Esophagus muscularis mucosa (tissue), 4 donors: ENCODE measurements around the gene LRRC75A. TPM values are rescaled to one million over a fixed set of nuclear protein-coding genes. Genes with fewer than 3 reads are reported as not detected.

Experiments
- DNase-seq: peaks from one replicate; pipeline ENCODE4 v3.0.0-alpha.2; 2017; ENCODE audit errors: extremely low spot score
- H3K27ac ChIP-seq, 4 donors: fragments of 200-600 bp; sonication (generic); replicated peaks in 1 of 4; 1 replicate in 3 of 4; 2 replicates in 1 of 4; pipeline ENCODE4 v1.5.1; 2016 to 2019; ENCODE audit warnings: mild to moderate bottlenecking in 1 of 4
- H3K27me3 ChIP-seq, 4 donors: fragments of 200-600 bp; sonication (generic); one replicate each; pipeline versions ENCODE4 v1.5.1 to v1.6.0; 2016 to 2019
- H3K36me3 ChIP-seq, 4 donors: fragments of 200-600 bp; sonication (generic); one replicate each; pipeline ENCODE4 v1.5.1; 2016 to 2019
- H3K4me1 ChIP-seq, 4 donors: fragments of 200-600 bp; sonication (generic); one replicate each; pipeline ENCODE4 v1.5.1; 2016 to 2019
- H3K4me3 ChIP-seq, 4 donors: fragments of 200-600 bp; sonication (generic); 1 replicate in 2 of 4; 2 replicates in 2 of 4; pipeline ENCODE4 v1.5.1; 2016 to 2019; ENCODE audit warnings: mild to moderate bottlenecking in 4 of 4, moderate library complexity in 1 of 4
- H3K9me3 ChIP-seq, 4 donors: fragments of 200-600 bp; sonication (generic); 1 replicate in 3 of 4; 2 replicates in 1 of 4; pipeline ENCODE4 v1.5.1; 2016 to 2019
- CTCF ChIP-seq, 3 experiments: fragments of 200-600 bp in 2 of 3; fragments of 450-650 bp in 1 of 3; sonication (generic) in 2 of 3; IDR thresholded peaks; one replicate each; pipeline ENCODE4 v1.5.1; 2017 to 2019; ENCODE audit warnings: antibody characterized with exemption in 3 of 3, mild to moderate bottlenecking in 2 of 3, moderate library complexity in 1 of 3
- EP300 ChIP-seq: sonication (generic); formaldehyde crosslinking; IDR thresholded peaks from one replicate; pipeline ENCODE4 v1.6.1; 2017; ENCODE audit warnings: antibody characterized with exemption
- POLR2A ChIP-seq: fragments of 450-650 bp; IDR thresholded peaks from one replicate; pipeline ENCODE4 v1.6.1; 2017; ENCODE audit warnings: antibody characterized with exemption, moderate library complexity, mild to moderate bottlenecking, low read depth
- POLR2AphosphoS5 ChIP-seq, 2 donors: sonication (generic); formaldehyde crosslinking; IDR thresholded peaks; one replicate each; pipeline ENCODE4 v1.6.1; 2017; ENCODE audit warnings: antibody characterized with exemption in 2 of 2
- WGBS: methylation state at CpG from one replicate; pipeline ENCODE4 v1.1.5; 2018; 5-methylcytosine and 5-hydroxymethylcytosine counted together
- intact Hi-C: fragments of 100-400 bp; cut with DNase I; formaldehyde crosslinking; loops from one replicate; pipeline ENCODE4 v1.15.1; 2023
- total RNA-seq, 4 donors: library from RNA; depleted of rRNA; stranded (reverse); fragments of >200 nt; gene quantifications; one replicate each; pipeline versions ENCODE4 v1.1.0 to v1.2.1, GENCODE V29; 2016

The LRRC75A gene
- total RNA-seq, 4 donors from 2014 or later = 0.83 to 3.5 (median 2.0) TPM

- Histone ChIP-seq H3K27me3 (no peaks in the 10 kb centered on the region), H3K4me1 (peaks cover 12 to 25% (median 17%) of the 10 kb centered on the region in 4 donors), H3K27ac (peak overlapping the region; percentile 35 to 62 (median 56)), H3K36me3 (no peaks in the 10 kb centered on the region), H3K9me3 (no peaks in the 10 kb centered on the region), H3K4me3 (peak overlapping the region; percentile 66 to 88 (median 68))
- 72% methylated on average over 7 of the region's 27 CpGs for whole genome bisulfite sequencing
- no peak for DNase-seq
- intact Hi-C loops = no loop called here
- TF ChIP-seq POLR2AphosphoS5 (IDR thresholded peaks at IDR 0.05) (no peak), EP300 (no peak), POLR2A (no peak)
Measured at GRCh38 chr17:16492613-16493530, 879 bp upstream of the LRRC75A start.

- TF ChIP-seq POLR2A (no peak), POLR2AphosphoS5 (IDR thresholded peaks at IDR 0.05) (no peak), CTCF (IDR thresholded peaks at IDR 0.05) (no peak)
- WGBS = 5% methylated on average over 7 of the region's 28 CpGs
- intact Hi-C loops = no loop called here
- Histone ChIP-seq H3K4me3 (peak overlapping the region; percentile 66 to 88 (median 68)), H3K4me1 (peaks cover 21 to 37% (median 28%) of the 10 kb centered on the region in 4 donors), H3K27me3 (no peaks in the 10 kb centered on the region), H3K36me3 (no peaks in the 10 kb centered on the region), H3K9me3 (no peaks in the 10 kb centered on the region), H3K27ac (peak overlapping the region in 3 of 4 donors; percentile 6 to 46 (median 22))
- no peak for DNase-seq
Measured at GRCh38 chr17:16491131-16491702, 776 bp downstream of the LRRC75A start.

- no peak for DNase-seq
- Histone ChIP-seq H3K27ac (no peak overlapping the region), H3K27me3 (no peaks in the 10 kb centered on the region), H3K36me3 (no peaks in the 10 kb centered on the region), H3K4me3 (no peak overlapping the region), H3K4me1 (peaks cover 27 to 55% (median 46%) of the 10 kb centered on the region in 4 donors), H3K9me3 (no peaks in the 10 kb centered on the region)
- 81% methylated on average over 3 of the region's 3 CpGs for WGBS
- intact Hi-C loops = no loop called here
- TF ChIP-seq CTCF (IDR thresholded peaks at IDR 0.05) = no peak
- TF ChIP-seq POLR2A = no peak
- TF ChIP-seq POLR2AphosphoS5 (IDR thresholded peaks at IDR 0.05) = no peak
Measured at GRCh38 chr17:16489431-16489830, 2.6 kb downstream of the LRRC75A start.

GRCh38 chr17:16488968-16489337 is 3.0 kb downstream of the LRRC75A start:
- WGBS = 86% methylated on average over 4 of the region's 4 CpGs
- no peak for DNase-seq
- Histone ChIP-seq H3K27me3 (no peaks in the 10 kb centered on the region), H3K36me3 (no peaks in the 10 kb centered on the region), H3K4me1 (peaks cover 27 to 59% (median 48%) of the 10 kb centered on the region in 4 donors), H3K4me3 (no peak overlapping the region), H3K27ac (no peak overlapping the region), H3K9me3 (no peaks in the 10 kb centered on the region)
- TF ChIP-seq CTCF (IDR thresholded peaks at IDR 0.05) (no peak), POLR2AphosphoS5 (IDR thresholded peaks at IDR 0.05) (no peak), POLR2A (no peak), EP300 (no peak)
- intact Hi-C loops = no loop called here
